ENCODE measurements around the gene ETV7.
"Not testable (repeated sequence)": the region's sequence is repeated elsewhere in the genome, so short reads cannot be mapped to it uniquely, and the experiment has no call there.

ETV7 gene

GRCh38 chr6:36364669-36365479 is 22.6 kb downstream of the ETV7 start:
- DNase-seq (ENCODE audit: extremely low read depth in 1 of 2, low read depth in 1 of 2): no peak

- DNase-seq (ENCODE audit: extremely low read depth in 1 of 2, low read depth in 1 of 2): not testable (repeated sequence)
Measured at GRCh38 chr6:36364061-36364635, 23.3 kb downstream of the ETV7 start.

GRCh38 chr6:36363371-36363752 is 24.1 kb downstream of the ETV7 start:
- not testable (repeated sequence) for DNase-seq (ENCODE audit: extremely low read depth in 1 of 2, low read depth in 1 of 2)

- no peak for DNase-seq (ENCODE audit: extremely low read depth in 1 of 2, low read depth in 1 of 2)
Measured at GRCh38 chr6:36362551-36363370, 24.7 kb downstream of the ETV7 start.

- no peak for DNase-seq (ENCODE audit: extremely low read depth in 1 of 2, low read depth in 1 of 2)
Measured at GRCh38 chr6:36361071-36361470, 26.4 kb downstream of the ETV7 start.

- peak; percentile 11 to 44 for DNase-seq (ENCODE audit: extremely low read depth in 1 of 2, low read depth in 1 of 2)
Measured at GRCh38 chr6:36360241-36361054, 27.0 kb downstream of the ETV7 start.

GRCh38 chr6:36358226-36358915 is 29.1 kb downstream of the ETV7 start:
- no peak for DNase-seq (ENCODE audit: extremely low read depth in 1 of 2, low read depth in 1 of 2)

- DNase-seq (ENCODE audit: extremely low read depth in 1 of 2, low read depth in 1 of 2): no peak
Measured at GRCh38 chr6:36357872-36358225, 29.6 kb downstream of the ETV7 start.

- no peak for DNase-seq (ENCODE audit: extremely low read depth in 1 of 2, low read depth in 1 of 2)
Measured at GRCh38 chr6:36355819-36356218, 31.6 kb downstream of the ETV7 start.

GRCh38 chr6:36353411-36353915 is 34.0 kb downstream of the ETV7 start:
- DNase-seq (ENCODE audit: extremely low read depth in 1 of 2, low read depth in 1 of 2): no peak

- no peak for DNase-seq (ENCODE audit: extremely low read depth in 1 of 2, low read depth in 1 of 2)
Measured at GRCh38 chr6:36352477-36353157, 34.9 kb downstream of the ETV7 start.

GRCh38 chr6:36350681-36351571 is 36.5 kb downstream of the ETV7 start:
- no peak for DNase-seq (ENCODE audit: extremely low read depth in 1 of 2, low read depth in 1 of 2)

- DNase-seq (ENCODE audit: extremely low read depth in 1 of 2, low read depth in 1 of 2): no peak
Measured at GRCh38 chr6:36350082-36350481, 37.4 kb downstream of the ETV7 start.

GRCh38 chr6:36349240-36349639 is 38.2 kb downstream of the ETV7 start:
- no peak for DNase-seq (ENCODE audit: extremely low read depth in 1 of 2, low read depth in 1 of 2)

GRCh38 chr6:36347621-36348020 is 39.8 kb downstream of the ETV7 start:
- DNase-seq (ENCODE audit: extremely low read depth in 1 of 2, low read depth in 1 of 2): no peak

GRCh38 chr6:36346486-36347273 is 40.8 kb downstream of the ETV7 start:
- no peak for DNase-seq (ENCODE audit: extremely low read depth in 1 of 2, low read depth in 1 of 2)

- no peak for DNase-seq (ENCODE audit: extremely low read depth in 1 of 2, low read depth in 1 of 2)
Measured at GRCh38 chr6:36345681-36346466, 41.6 kb downstream of the ETV7 start.
